ENCODE data around the gene IFT22. TPM values are rescaled to one million over a fixed set of nuclear protein-coding genes. Genes with fewer than 3 reads are reported as not detected.

The IFT22 gene
- total RNA-seq, 4 donors from 2014 or later: 18.0 to 25.9 (median 20.6) TPM

GRCh38 chr7:101315336-101315735 lies 6.3 kb downstream of the IFT22 start:
- 3 to 11% methylated on average over 1 of the region's 1 CpG for WGBS, 2 donors
- no peak overlapping the region for H3K27ac ChIP-seq
- no peak for TF ChIP-seq POLR2A (IDR thresholded peaks at IDR 0.05)
- no peak for TF ChIP-seq EP300 (IDR thresholded peaks at IDR 0.05)
- TF ChIP-seq CTCF (IDR thresholded peaks at IDR 0.05): peak in 4 of 5 experiments; percentile 22 to 45 (median 36)
- H3K9me3 ChIP-seq: peaks cover 0 to 9% (median 0%) of the 10 kb centered on the region in 4 donors
- H3K36me3 ChIP-seq: peaks cover 0 to 58% (median 0%) of the 10 kb centered on the region in 3 donors
- no peak overlapping the region for H3K4me3 ChIP-seq
- no peaks in the 10 kb centered on the region for H3K4me1 ChIP-seq
- DNase-seq (ENCODE audit: low spot score in 2 of 2): no peak
- H3K27me3 ChIP-seq: no peaks in the 10 kb centered on the region

DNA sequence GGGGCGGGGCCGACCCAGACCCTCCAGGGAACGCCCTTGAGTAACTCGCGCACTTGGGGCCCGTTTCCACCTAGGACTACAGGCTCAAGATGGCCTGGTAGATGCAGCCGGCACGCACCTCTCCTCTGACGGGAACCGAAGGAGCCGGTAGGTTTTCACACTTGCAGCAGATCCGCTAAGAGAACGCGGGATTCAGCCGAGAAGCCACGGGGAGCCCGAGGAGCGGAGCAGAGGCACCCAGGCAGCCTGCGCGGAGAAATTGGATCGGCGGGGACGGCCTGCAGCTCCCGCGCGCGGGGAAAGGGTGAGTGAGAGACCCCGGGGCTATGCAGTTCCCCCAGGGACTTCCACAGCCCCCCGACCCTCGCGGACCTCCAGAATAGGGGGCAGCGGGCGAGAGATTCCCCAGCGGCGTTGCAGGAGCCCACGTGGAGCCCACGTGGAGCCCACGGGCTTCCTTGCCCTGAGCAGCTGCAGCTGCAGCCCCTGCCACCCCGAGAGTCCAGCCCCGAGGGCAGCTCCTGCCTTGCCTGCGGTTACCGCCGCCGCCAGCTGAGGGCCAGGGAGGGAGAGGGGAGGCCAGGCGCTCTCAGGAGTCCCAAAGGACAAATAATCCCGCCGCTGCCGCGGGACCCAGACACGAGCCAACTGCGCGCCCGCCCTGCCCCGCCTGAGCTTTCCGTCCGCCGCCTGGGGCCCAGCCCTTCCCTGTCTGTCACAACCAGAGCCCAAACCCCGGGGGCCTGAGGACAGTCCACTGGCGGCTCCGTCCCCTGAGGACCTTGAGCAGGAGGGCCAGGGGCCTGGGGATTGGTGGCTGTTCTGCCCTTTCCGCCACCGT lies 13.1 kb downstream of the IFT22 start:
- Histone ChIP-seq H3K27me3 (peaks cover 0 to 62% of the 10 kb centered on the region in 2 donors), H3K36me3 (peaks cover 0 to 5% (median 0%) of the 10 kb centered on the region in 3 donors), H3K9me3 (peaks cover 0 to 38% (median 0%) of the 10 kb centered on the region in 4 donors), H3K27ac (no peak overlapping the region), H3K4me3 (peak overlapping the region; percentile 4 to 39 (median 30)), H3K4me1 (peaks cover 0 to 12% (median 5%) of the 10 kb centered on the region in 4 donors)
- 3 to 5% methylated on average over 18 to 62 of the region's 62 CpGs for WGBS, 2 donors
- no peak for DNase-seq (ENCODE audit: low spot score in 2 of 2)
- TF ChIP-seq CTCF (IDR thresholded peaks at IDR 0.05): no peak
- no peak for TF ChIP-seq POLR2A (IDR thresholded peaks at IDR 0.05)
- TF ChIP-seq EP300 (IDR thresholded peaks at IDR 0.05): no peak

DNA sequence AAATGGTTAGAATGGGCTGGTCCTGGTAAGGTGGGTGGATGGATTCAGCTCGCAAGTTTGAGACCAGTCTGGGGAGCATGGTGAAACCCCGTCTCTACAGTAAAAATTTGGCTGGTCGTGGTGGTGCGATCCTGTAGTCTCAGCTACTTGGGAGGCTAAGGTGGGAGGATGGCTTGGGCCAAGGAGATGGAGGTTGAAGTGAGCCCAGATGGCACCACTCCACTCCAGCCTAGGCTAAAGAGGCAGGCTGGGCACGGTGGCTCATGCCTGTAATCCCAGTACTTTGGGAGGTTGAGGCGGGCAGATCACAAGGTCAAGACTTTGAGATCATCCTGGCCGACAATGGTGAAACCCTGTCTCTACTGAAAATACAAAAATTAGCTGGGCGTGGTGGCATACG lies 15.3 kb downstream of the IFT22 start:
- Histone ChIP-seq H3K4me3 (no peak overlapping the region), H3K27me3 (peaks cover 0 to 83% of the 10 kb centered on the region in 2 donors), H3K9me3 (peaks cover 0 to 60% (median 2%) of the 10 kb centered on the region in 4 donors), H3K4me1 (peaks cover 0 to 18% (median 5%) of the 10 kb centered on the region in 4 donors), H3K36me3 (peaks cover 0 to 18% (median 0%) of the 10 kb centered on the region in 3 donors), H3K27ac (no peak overlapping the region)
- WGBS, 2 donors: 87 to 88% methylated on average over 9 of the region's 9 CpGs
- DNase-seq (ENCODE audit: low spot score in 2 of 2): no peak
- TF ChIP-seq CTCF (IDR thresholded peaks at IDR 0.05) (no peak), POLR2A (IDR thresholded peaks at IDR 0.05) (no peak), EP300 (IDR thresholded peaks at IDR 0.05) (no peak)

DNA sequence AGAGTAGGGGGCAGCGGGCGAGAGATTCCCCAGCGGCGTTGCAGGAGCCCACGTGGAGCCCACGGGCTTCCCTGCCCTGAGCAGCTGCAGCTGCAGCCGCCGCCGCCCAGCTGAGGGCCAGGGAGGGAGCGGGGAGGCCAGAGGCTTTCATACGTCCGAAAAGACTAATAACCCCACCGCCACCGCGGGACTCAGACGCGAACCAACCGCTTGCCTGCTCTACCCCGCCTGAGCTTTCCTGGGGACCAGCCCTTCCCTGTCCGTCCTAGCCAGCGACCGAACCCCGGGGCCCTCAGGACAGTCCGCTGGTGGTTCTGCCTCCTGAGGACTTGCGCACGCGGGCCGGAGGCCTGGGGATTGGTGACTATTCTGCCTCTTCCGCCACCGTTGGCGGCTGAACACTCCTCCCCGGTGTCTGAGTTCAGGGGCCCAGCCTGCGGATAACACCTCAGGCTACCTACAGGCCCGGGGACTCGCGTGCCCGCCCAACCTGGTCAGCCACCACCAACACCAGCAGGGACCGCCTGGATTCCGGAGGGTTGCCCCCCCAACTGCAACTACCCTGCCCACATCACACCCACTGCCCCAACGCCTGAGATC lies 18.4 kb downstream of the IFT22 start:
- no peak for DNase-seq (ENCODE audit: low spot score in 2 of 2)
- H3K27me3 ChIP-seq: peaks cover 0 to 99% of the 10 kb centered on the region in 2 donors
- WGBS, 2 donors: 7 to 23% methylated on average over 24 to 31 of the region's 40 CpGs
- H3K4me3 ChIP-seq: no peak overlapping the region
- peaks cover 0 to 11% (median 1%) of the 10 kb centered on the region in 4 donors for H3K4me1 ChIP-seq
- peaks cover 0 to 27% (median 0%) of the 10 kb centered on the region in 3 donors for H3K36me3 ChIP-seq
- TF ChIP-seq EP300 (IDR thresholded peaks at IDR 0.05) (no peak), CTCF (IDR thresholded peaks at IDR 0.05) (no peak), POLR2A (IDR thresholded peaks at IDR 0.05) (no peak)
- H3K9me3 ChIP-seq: peaks cover 0 to 65% (median 8%) of the 10 kb centered on the region in 4 donors
- H3K27ac ChIP-seq: no peak overlapping the region
